HEK293 (cell line): ENCODE data around the gene MVB12B.

Experiments used
- ZNF23 ChIP-seq: fragments of 450-650 bp; formaldehyde crosslinking; IDR thresholded peaks from 2 replicates; pipeline ENCODE4 v1.5.1; 2016; ENCODE audit warnings: missing biosample characterization, missing genetic modification characterization, borderline replicate concordance
- ZNF274 ChIP-seq, 2 experiments: fragments of 200-500 bp in 1 of 2; fragments of 450-650 bp in 1 of 2; sonication (Bioruptor generic) in 1 of 2; formaldehyde crosslinking in 1 of 2; IDR thresholded peaks; 2 replicates each; pipeline versions ENCODE4 v1.5.1 to v1.6.1; 2014 to 2016; ENCODE audit warnings: borderline replicate concordance in 1 of 2, inconsistent platforms in 1 of 2, low read length in 1 of 2, missing biosample characterization in 1 of 2, missing genetic modification characterization in 1 of 2
- TF ChIP-seq, protein P1 (sequence below): fragments of 450-650 bp; formaldehyde crosslinking; IDR thresholded peaks from 2 replicates; pipeline ENCODE4 v1.5.1; 2016; ENCODE audit warnings: missing biosample characterization, missing genetic modification characterization
- TF ChIP-seq, protein P2 (sequence below): fragments of 450-650 bp; formaldehyde crosslinking; IDR thresholded peaks from 2 replicates; pipeline ENCODE4 v1.5.1; 2016; ENCODE audit warnings: missing biosample characterization, missing genetic modification characterization, low read depth

- TF ChIP-seq ZNF274 (IDR thresholded peaks at IDR 0.05; ENCODE audit: low read length) (no peak), ZNF274 (tag by site-specific recombination; IDR thresholded peaks at IDR 0.05; ENCODE audit: borderline replicate concordance) (no peak), ZNF23 (tag by site-specific recombination) (no peak)
- TF ChIP-seq, protein P1, sequence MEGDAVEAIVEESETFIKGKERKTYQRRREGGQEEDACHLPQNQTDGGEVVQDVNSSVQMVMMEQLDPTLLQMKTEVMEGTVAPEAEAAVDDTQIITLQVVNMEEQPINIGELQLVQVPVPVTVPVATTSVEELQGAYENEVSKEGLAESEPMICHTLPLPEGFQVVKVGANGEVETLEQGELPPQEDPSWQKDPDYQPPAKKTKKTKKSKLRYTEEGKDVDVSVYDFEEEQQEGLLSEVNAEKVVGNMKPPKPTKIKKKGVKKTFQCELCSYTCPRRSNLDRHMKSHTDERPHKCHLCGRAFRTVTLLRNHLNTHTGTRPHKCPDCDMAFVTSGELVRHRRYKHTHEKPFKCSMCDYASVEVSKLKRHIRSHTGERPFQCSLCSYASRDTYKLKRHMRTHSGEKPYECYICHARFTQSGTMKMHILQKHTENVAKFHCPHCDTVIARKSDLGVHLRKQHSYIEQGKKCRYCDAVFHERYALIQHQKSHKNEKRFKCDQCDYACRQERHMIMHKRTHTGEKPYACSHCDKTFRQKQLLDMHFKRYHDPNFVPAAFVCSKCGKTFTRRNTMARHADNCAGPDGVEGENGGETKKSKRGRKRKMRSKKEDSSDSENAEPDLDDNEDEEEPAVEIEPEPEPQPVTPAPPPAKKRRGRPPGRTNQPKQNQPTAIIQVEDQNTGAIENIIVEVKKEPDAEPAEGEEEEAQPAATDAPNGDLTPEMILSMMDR (tag by site-specific recombination), result no peak
- TF ChIP-seq, protein P2, sequence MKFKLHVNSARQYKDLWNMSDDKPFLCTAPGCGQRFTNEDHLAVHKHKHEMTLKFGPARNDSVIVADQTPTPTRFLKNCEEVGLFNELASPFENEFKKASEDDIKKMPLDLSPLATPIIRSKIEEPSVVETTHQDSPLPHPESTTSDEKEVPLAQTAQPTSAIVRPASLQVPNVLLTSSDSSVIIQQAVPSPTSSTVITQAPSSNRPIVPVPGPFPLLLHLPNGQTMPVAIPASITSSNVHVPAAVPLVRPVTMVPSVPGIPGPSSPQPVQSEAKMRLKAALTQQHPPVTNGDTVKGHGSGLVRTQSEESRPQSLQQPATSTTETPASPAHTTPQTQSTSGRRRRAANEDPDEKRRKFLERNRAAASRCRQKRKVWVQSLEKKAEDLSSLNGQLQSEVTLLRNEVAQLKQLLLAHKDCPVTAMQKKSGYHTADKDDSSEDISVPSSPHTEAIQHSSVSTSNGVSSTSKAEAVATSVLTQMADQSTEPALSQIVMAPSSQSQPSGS, result no peak
Observed at GRCh38 chr9:126517833-126518356, 191.3 kb downstream of the MVB12B start.
